Testis (tissue), 3 donors: ENCODE data around the gene ARFIP2. TPM values are rescaled to one million over a fixed set of nuclear protein-coding genes. Genes with fewer than 3 reads are reported as not detected.

Experiments
- DNase-seq: peaks from one replicate; pipeline ENCODE4 v3.0.0-alpha.2; 2019
- H3K27ac ChIP-seq, 2 donors: fragments of 200-600 bp; sonication (generic); one replicate each; pipeline ENCODE4 v1.5.1; 2019
- H3K27me3 ChIP-seq: fragments of 200-600 bp; sonication (generic); one replicate; pipeline ENCODE4 v1.5.1; 2019
- H3K36me3 ChIP-seq: fragments of 200-600 bp; sonication (generic); one replicate; pipeline ENCODE4 v1.5.1; 2017; ENCODE audit warnings: low read depth; ENCODE audit errors: missing control alignments
- H3K4me1 ChIP-seq: fragments of 200-600 bp; sonication (generic); one replicate; pipeline ENCODE4 v1.5.1; 2019
- H3K4me3 ChIP-seq, 2 donors: fragments of 200-600 bp; sonication (generic); one replicate each; pipeline ENCODE4 v1.5.1; 2017 to 2019
- H3K9me3 ChIP-seq: fragments of 200-600 bp; sonication (generic); one replicate; pipeline ENCODE4 v1.5.1; 2017
- CTCF ChIP-seq, 3 experiments: fragments of 450-650 bp in 2 of 3; fragments of 200-600 bp in 1 of 3; sonication (generic) in 1 of 3; IDR thresholded peaks; one replicate each; pipeline ENCODE4 v1.5.1; 2016 to 2019; ENCODE audit warnings: antibody characterized with exemption in 3 of 3, mild to moderate bottlenecking in 2 of 3, moderate library complexity in 1 of 3
- POLR2A ChIP-seq: fragments of 450-650 bp; IDR thresholded peaks from one replicate; pipeline ENCODE4 v1.6.1; 2017; ENCODE audit warnings: antibody characterized with exemption, mild to moderate bottlenecking, moderate library complexity
- WGBS, 2 donors: methylation state at CpG; one replicate each; pipeline ENCODE4 v1.1.5; 2018; 5-methylcytosine and 5-hydroxymethylcytosine counted together
- intact Hi-C: fragments of 100-400 bp; cut with DNase I; formaldehyde crosslinking; loops from one replicate; pipeline ENCODE4 v1.15.1; 2023; ENCODE audit warnings: low total_unique reads
- polyA plus RNA-seq: library from polyadenylated mRNA; stranded (reverse); fragments of 350-450 nt; fragmentation: Illumina TruSeq; extraction: RNeasy Lipid Tissue Mini Kit (QIAGEN cat#74804); gene quantifications from one replicate; pipeline ENCODE4 v1.2.3, GENCODE V29; 2014; ENCODE audit warnings: low read depth, low replicate concordance; ENCODE audit not compliant: insufficient read depth
- total RNA-seq, 2 donors: library from RNA; depleted of rRNA; stranded (reverse); fragments of >200 nt; gene quantifications; one replicate each; pipeline ENCODE4 v1.2.3, GENCODE V29; 2016

Gene ARFIP2
- total and polyA plus RNA-seq, 3 donors from 2014 or later, result 56.1 to 80.1 (median 70.2) TPM

DNA sequence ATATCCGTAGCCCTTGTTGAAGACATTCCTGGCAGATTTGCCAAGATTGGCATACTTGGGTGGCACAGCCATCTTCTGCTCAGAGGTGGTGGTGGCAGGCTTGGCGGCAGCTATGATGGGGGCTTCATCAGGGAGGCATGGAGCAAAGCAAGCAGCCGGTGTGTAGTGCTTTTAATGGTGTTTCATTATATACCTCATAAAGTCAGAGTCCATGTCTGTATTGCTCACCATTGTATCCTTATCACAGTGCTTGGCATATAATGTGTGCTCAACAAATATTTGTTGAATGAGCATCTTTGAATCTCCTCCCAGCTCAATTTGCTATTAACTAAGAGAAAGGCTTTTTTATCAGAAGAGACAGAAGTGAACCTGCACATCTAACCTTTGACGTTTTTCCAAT is 8.2 kb upstream of the ARFIP2 start:
- TF ChIP-seq CTCF (IDR thresholded peaks at IDR 0.05) (no peak), POLR2A (no peak)
- Histone ChIP-seq H3K27me3 (no peaks in the 10 kb centered on the region), H3K27ac (no peak overlapping the region), H3K36me3 (no peaks in the 10 kb centered on the region), H3K4me3 (no peak overlapping the region), H3K9me3 (no peaks in the 10 kb centered on the region), H3K4me1 (no peaks in the 10 kb centered on the region)
- intact Hi-C loops, result no loop called here
- WGBS, 2 donors, result 92 to 94% methylated on average over 4 of the region's 4 CpGs
- no peak for DNase-seq

DNA sequence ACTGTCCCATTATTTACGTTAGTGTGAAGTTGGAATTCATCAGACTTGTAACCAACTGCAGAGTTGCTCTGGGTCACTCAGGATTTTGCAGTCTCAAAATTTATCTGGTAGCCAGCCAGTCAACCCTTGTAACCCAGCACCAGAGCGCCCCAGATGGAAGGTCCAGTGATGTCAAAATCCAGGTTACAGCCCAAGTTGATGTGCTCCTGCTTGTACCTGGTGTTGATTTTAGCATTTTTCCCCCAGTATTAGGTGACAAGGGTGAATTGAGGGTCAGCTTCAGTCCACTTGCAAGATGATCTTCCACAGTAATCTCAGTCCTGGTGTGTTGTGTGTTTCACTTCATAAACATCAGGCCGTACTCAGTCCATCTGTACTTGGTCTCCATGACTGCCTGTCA is 7.7 kb upstream of the ARFIP2 start:
- H3K4me3 ChIP-seq, result no peak overlapping the region
- WGBS, 2 donors, result 92 to 100% methylated on average over 3 of the region's 3 CpGs

DNA sequence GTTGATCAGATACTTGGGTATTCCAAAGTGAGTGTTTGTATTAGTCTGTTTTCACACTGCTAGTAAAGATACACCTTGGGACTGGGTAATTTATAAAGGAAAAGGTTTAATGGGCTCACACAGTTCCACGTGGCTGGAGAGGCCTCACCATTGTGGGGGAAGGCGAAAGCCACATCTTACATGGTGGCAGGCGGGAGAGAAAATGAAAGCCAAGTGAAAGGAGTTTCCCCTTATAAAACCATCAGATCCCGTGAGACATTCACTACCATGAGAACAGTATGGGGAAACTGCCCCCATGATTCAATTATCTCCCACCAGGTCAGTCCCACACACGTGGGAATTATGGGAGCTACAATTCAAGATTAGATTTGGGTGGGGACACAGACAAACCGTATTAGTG is 7.2 kb upstream of the ARFIP2 start:
- Histone ChIP-seq H3K4me3 (no peak overlapping the region), H3K4me1 (no peaks in the 10 kb centered on the region), H3K27me3 (no peaks in the 10 kb centered on the region), H3K9me3 (no peaks in the 10 kb centered on the region), H3K36me3 (no peaks in the 10 kb centered on the region), H3K27ac (no peak overlapping the region)
- 91% methylated on average over 6 of the region's 6 CpGs for WGBS, 2 donors
- no peak for DNase-seq
- intact Hi-C loops, result no loop called here
- TF ChIP-seq CTCF (IDR thresholded peaks at IDR 0.05) (no peak), POLR2A (no peak)

More for the DNA sequence above, 7.7 kb upstream of the ARFIP2 start:
- Histone ChIP-seq H3K36me3 (no peaks in the 10 kb centered on the region), H3K9me3 (no peaks in the 10 kb centered on the region), H3K27ac (no peak overlapping the region), H3K27me3 (no peaks in the 10 kb centered on the region), H3K4me1 (no peaks in the 10 kb centered on the region)
- TF ChIP-seq CTCF (IDR thresholded peaks at IDR 0.05) (no peak), POLR2A (no peak)
- intact Hi-C loops, result no loop called here
- no peak for DNase-seq

DNA sequence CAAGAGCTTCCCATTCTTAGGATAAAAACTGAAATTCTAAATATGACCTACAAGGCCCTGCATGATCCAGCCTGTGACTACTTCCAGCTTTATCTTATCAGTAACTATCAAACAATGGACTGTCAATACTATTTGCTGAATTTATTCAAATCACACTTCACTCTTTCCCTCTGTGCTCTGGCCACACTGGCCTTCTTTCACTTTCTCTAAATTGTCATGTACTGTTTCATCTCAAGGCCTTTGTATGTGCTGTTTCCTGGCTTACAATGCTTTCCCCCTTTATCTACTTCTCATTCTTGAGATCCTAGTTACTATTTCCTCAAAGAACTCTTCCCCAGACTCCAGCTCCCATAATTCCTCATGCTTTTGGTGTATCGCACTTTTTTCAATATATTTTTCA is 5.8 kb upstream of the ARFIP2 start:
- WGBS, 2 donors, result 100% methylated on average over 1 of the region's 1 CpG
- no peaks in the 10 kb centered on the region for H3K27me3 ChIP-seq
- intact Hi-C loops, result no loop called here
- peaks cover 11% of the 10 kb centered on the region for H3K4me1 ChIP-seq
- H3K9me3 ChIP-seq, result no peaks in the 10 kb centered on the region
- no peak for DNase-seq
- no peaks in the 10 kb centered on the region for H3K36me3 ChIP-seq
- no peak for TF ChIP-seq POLR2A
- TF ChIP-seq CTCF (IDR thresholded peaks at IDR 0.05), result no peak
- H3K27ac ChIP-seq, result no peak overlapping the region
- H3K4me3 ChIP-seq, result no peak overlapping the region

DNA sequence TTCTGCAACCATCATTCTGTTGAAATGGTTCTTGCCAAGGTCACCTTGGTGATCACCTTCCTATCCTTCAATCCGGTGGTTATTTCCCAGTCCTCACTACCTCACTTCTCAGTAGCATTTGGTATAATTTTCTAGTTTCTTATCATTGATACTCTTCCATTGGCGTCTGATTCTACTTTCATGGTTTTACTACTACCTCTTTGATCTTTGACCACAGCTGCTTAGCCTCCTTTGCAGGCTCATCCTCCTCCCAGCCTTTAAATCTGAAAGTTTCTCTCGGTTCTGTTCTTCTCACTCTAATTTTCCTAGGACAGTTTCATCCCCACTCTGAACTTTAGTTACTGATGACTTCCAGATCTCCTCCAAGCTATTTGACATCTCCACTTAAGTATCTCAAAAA is 5.1 kb upstream of the ARFIP2 start:
- TF ChIP-seq POLR2A, result no peak
- no peak for TF ChIP-seq CTCF (IDR thresholded peaks at IDR 0.05)
- intact Hi-C loops, result no loop called here
- Histone ChIP-seq H3K36me3 (no peaks in the 10 kb centered on the region), H3K4me1 (peaks cover 12% of the 10 kb centered on the region), H3K4me3 (no peak overlapping the region), H3K27ac (no peak overlapping the region), H3K9me3 (no peaks in the 10 kb centered on the region), H3K27me3 (no peaks in the 10 kb centered on the region)
- 86 to 89% methylated on average over 3 of the region's 3 CpGs for WGBS, 2 donors
- DNase-seq, result no peak
